ENCODE results near the gene MED27. TPM values are rescaled to one million over a fixed set of nuclear protein-coding genes. Genes with fewer than 3 reads are reported as not detected.

MED27 gene
- total and polyA plus RNA-seq, 2 experiments from 2014 or later, result 17.2 to 32.1 TPM

DNA sequence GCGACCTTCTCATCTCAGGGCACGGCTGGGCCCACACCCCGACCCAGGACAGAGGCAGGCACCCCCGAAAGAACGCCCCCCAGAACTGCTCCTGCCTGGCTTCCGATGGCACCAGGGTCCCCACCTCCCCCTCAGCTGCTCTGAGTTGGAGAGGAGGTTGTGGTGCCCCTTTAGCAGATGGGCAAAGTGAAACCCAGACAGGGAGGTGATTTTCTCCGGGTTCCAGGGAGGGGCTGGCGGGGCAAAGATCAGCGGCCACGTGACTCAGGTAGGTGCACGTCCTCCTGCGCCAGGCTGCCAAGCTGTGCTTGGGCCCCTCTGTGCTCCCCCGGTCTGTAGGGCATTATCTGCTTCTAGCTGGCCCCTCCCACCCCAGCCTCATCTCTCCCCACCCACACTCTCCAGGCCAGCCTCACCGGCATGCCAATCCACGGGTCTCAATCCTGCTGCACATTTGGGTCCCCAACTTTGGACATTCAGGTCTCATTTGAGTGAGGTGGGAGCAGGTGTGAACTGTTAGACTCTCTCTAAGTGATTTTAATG is 254.6 kb downstream of the MED27 start:
- Histone ChIP-seq H2AFZ (no peak overlapping the region), H3K4me2 (no peak overlapping the region), H3K36me3 (replicated peaks; ENCODE audit: insufficient read depth, low read depth) (no peaks in the 10 kb centered on the region), H4K20me1 (ENCODE audit: insufficient read depth, poor library complexity, severe bottlenecking) (no peaks in the 10 kb centered on the region), H3K4me1 (ENCODE audit: insufficient read depth) (no peaks in the 10 kb centered on the region), H3K9me3 (ENCODE audit: low read depth) (no peaks in the 10 kb centered on the region), H3K9me2 (replicated peaks; ENCODE audit: insufficient read depth) (no peaks in the 10 kb centered on the region), H3K27me3 (no peaks in the 10 kb centered on the region), H3K27ac (no peak overlapping the region), H3K79me2 (no peaks in the 10 kb centered on the region), H3K4me3 (no peak overlapping the region)
- DNase-seq (ENCODE audit: low spot score), result no peak
- 92% methylated on average over 15 of the region's 15 CpGs for WGBS (ENCODE audit: low lambda C conversion rate, missing lambda C conversion rate)
- TF ChIP-seq EZH2 (IDR thresholded peaks at IDR 0.05; ENCODE audit: borderline replicate concordance) (no peak), EZH2phosphoT487 (IDR thresholded peaks at IDR 0.05; ENCODE audit: low read depth, severe bottlenecking, unreplicated experiment) (no peak)
- TF ChIP-seq, protein P1, sequence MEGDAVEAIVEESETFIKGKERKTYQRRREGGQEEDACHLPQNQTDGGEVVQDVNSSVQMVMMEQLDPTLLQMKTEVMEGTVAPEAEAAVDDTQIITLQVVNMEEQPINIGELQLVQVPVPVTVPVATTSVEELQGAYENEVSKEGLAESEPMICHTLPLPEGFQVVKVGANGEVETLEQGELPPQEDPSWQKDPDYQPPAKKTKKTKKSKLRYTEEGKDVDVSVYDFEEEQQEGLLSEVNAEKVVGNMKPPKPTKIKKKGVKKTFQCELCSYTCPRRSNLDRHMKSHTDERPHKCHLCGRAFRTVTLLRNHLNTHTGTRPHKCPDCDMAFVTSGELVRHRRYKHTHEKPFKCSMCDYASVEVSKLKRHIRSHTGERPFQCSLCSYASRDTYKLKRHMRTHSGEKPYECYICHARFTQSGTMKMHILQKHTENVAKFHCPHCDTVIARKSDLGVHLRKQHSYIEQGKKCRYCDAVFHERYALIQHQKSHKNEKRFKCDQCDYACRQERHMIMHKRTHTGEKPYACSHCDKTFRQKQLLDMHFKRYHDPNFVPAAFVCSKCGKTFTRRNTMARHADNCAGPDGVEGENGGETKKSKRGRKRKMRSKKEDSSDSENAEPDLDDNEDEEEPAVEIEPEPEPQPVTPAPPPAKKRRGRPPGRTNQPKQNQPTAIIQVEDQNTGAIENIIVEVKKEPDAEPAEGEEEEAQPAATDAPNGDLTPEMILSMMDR (IDR thresholded peaks at IDR 0.05; ENCODE audit: poor library complexity), result no peak

DNA sequence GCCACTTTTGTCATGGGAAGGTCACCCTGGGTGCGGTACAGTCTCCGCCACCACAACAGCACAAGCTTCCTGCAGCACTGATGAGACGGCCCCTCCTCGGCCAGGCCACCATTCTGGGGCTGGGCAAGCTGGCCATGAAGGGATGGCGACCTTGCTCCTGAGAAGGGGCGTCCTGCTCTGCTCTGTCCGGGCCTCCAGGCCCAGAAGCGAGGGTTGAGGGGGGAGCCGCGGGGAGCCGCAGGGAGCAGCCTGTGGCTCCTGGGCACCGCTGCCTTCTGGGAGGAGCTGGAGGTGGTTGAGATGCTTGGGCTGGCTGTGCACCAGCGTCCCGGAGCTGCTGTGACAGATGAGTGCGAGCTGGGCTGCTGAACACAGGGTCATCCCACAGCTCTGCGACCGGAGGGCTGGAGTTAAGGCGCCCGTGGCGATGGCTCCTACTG is 255.5 kb downstream of the MED27 start:
- Histone ChIP-seq H3K4me3 (no peak overlapping the region), H3K27me3 (no peaks in the 10 kb centered on the region)

DNA sequence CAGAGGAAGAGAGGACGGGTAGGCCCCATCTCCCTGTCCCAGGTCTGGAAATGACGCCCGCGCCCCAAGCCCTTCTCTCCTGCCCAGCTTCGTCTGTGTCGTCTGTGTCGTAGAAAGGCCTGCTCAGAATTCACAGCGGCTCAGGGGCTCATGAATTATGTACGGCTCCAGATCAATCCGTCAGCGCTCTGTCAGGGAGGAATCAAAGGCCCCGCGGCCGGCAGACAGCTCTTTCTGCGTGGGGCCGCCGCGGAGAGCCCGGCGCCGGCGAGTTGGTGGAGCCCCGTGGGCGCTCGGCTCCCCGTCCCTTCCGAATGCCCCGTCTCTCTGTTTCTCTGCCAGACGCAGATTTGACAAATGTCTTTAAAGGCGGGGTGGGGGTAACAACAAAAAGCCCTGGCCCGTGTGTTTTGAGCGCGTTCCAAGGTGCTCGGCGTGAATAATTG is 255.9 kb downstream of the MED27 start:
- H3K4me2 ChIP-seq, result no peak overlapping the region
- no peaks in the 10 kb centered on the region for H4K20me1 ChIP-seq (ENCODE audit: insufficient read depth, poor library complexity, severe bottlenecking)
- no peaks in the 10 kb centered on the region for H3K79me2 ChIP-seq
- 85% methylated on average over 35 of the region's 35 CpGs for WGBS (ENCODE audit: low lambda C conversion rate, missing lambda C conversion rate)
- no peaks in the 10 kb centered on the region for H3K27me3 ChIP-seq
- H3K4me1 ChIP-seq (ENCODE audit: insufficient read depth), result no peaks in the 10 kb centered on the region
- H3K27ac ChIP-seq, result no peak overlapping the region
- TF ChIP-seq EZH2 (IDR thresholded peaks at IDR 0.05; ENCODE audit: borderline replicate concordance) (no peak), EZH2phosphoT487 (IDR thresholded peaks at IDR 0.05; ENCODE audit: low read depth, severe bottlenecking, unreplicated experiment) (no peak)
- TF ChIP-seq, protein P1 (IDR thresholded peaks at IDR 0.05; ENCODE audit: poor library complexity), result no peak
- DNase-seq (ENCODE audit: low spot score), result no peak
- H2AFZ ChIP-seq, result no peak overlapping the region
- no peaks in the 10 kb centered on the region for H3K36me3 ChIP-seq (replicated peaks; ENCODE audit: insufficient read depth, low read depth)
- no peak overlapping the region for H3K4me3 ChIP-seq
- H3K9me3 ChIP-seq (ENCODE audit: low read depth), result no peaks in the 10 kb centered on the region
- no peaks in the 10 kb centered on the region for H3K9me2 ChIP-seq (replicated peaks; ENCODE audit: insufficient read depth)

More for the DNA sequence above, 255.5 kb downstream of the MED27 start:
- H4K20me1 ChIP-seq (ENCODE audit: insufficient read depth, poor library complexity, severe bottlenecking), result no peaks in the 10 kb centered on the region
- DNase-seq (ENCODE audit: low spot score), result no peak
- H3K79me2 ChIP-seq, result no peaks in the 10 kb centered on the region
- no peaks in the 10 kb centered on the region for H3K9me3 ChIP-seq (ENCODE audit: low read depth)
- WGBS (ENCODE audit: low lambda C conversion rate, missing lambda C conversion rate), result 87% methylated on average over 20 of the region's 20 CpGs
- H2AFZ ChIP-seq, result no peak overlapping the region
- TF ChIP-seq EZH2 (IDR thresholded peaks at IDR 0.05; ENCODE audit: borderline replicate concordance) (no peak), EZH2phosphoT487 (IDR thresholded peaks at IDR 0.05; ENCODE audit: low read depth, severe bottlenecking, unreplicated experiment) (no peak)
- TF ChIP-seq, protein P1 (IDR thresholded peaks at IDR 0.05; ENCODE audit: poor library complexity), result no peak
- no peaks in the 10 kb centered on the region for H3K36me3 ChIP-seq (replicated peaks; ENCODE audit: insufficient read depth, low read depth)
- H3K27ac ChIP-seq, result no peak overlapping the region
- H3K9me2 ChIP-seq (replicated peaks; ENCODE audit: insufficient read depth), result no peaks in the 10 kb centered on the region
- H3K4me1 ChIP-seq (ENCODE audit: insufficient read depth), result no peaks in the 10 kb centered on the region
- H3K4me2 ChIP-seq, result no peak overlapping the region

Measured in hepatocyte (in vitro differentiated cells).